SK-N-SH (cell line): ENCODE results near the gene CLEC19A. TPM values are rescaled to one million over a fixed set of nuclear protein-coding genes. Genes with fewer than 3 reads are reported as not detected.

Experiments
- CTCF ChIA-PET: fragments of 300-600, 350-600 bp; formaldehyde crosslinking; extraction: SDS; loops from one replicate; lab custom pipeline; 2021; lab: Yijun Ruan, JAX
- POLR2A ChIA-PET: fragments of 350-600 bp; sonication (Branson Sonifier 250); formaldehyde crosslinking; extraction: SDS; loops from one replicate; lab custom pipeline; 2020; ENCODE audit warnings: antibody characterized with exemption, inconsistent platforms; lab: Yijun Ruan, JAX
- DNase-seq: peaks from one replicate; pipeline ENCODE4 v3.0.0; 2012
- H2AFZ ChIP-seq: fragments of 200-600 bp; sonication (generic); 2 replicates; pipeline ENCODE4 v1.8.1; 2016; ENCODE audit warnings: antibody characterized with exemption, mild to moderate bottlenecking, low read depth
- H3F3A ChIP-seq: fragments of 200-600 bp; sonication (generic); replicated peaks from 2 replicates; pipeline ENCODE3; 2016; ENCODE audit warnings: antibody characterized with exemption, mild to moderate bottlenecking; ENCODE audit not compliant: insufficient read depth
- H3K27ac ChIP-seq, 2 experiments: fragments of 200-500 bp in 1 of 2; fragments of 200-600 bp in 1 of 2; sonication (Bioruptor generic) in 1 of 2; sonication (generic), shearing (Covaris generic) in 1 of 2; 2 replicates each; pipeline versions ENCODE4 v1.5.1 to v1.6.1; 2014 to 2016; ENCODE audit warnings: low read depth in 2 of 2, inconsistent platforms in 1 of 2, low read length in 1 of 2, mild to moderate bottlenecking in 1 of 2, mixed read lengths in 1 of 2
- H3K27me3 ChIP-seq: fragments of 200-600 bp; sonication (generic), shearing (Covaris generic); 2 replicates; pipeline ENCODE4 v1.6.1; 2016; ENCODE audit warnings: mixed run types; ENCODE audit not compliant: insufficient read depth
- H3K36me3 ChIP-seq, 2 experiments: fragments of 200-500 bp in 1 of 2; fragments of 200-600 bp in 1 of 2; sonication (Bioruptor generic) in 1 of 2; sonication (generic) in 1 of 2; replicated peaks in 1 of 2; 2 replicates each; pipeline versions ENCODE3 to v1.5.1; 2014 to 2016; ENCODE audit warnings: low read length in 1 of 2, mild to moderate bottlenecking in 1 of 2; ENCODE audit not compliant: insufficient read depth in 2 of 2, control insufficient read depth in 1 of 2
- H3K4me1 ChIP-seq, 2 experiments: fragments of 200-500 bp in 1 of 2; fragments of 200-600 bp in 1 of 2; sonication (Bioruptor generic) in 1 of 2; sonication (generic), shearing (Covaris generic) in 1 of 2; 2 replicates each; pipeline versions ENCODE4 v1.5.1 to v1.6.1; 2014 to 2016; ENCODE audit warnings: low read depth in 1 of 2, low read length in 1 of 2, mixed run types in 1 of 2; ENCODE audit not compliant: insufficient read depth in 2 of 2, control insufficient read depth in 1 of 2
- H3K4me2 ChIP-seq: fragments of 200-600 bp; sonication (generic), shearing (Covaris generic); 2 replicates; pipeline ENCODE4 v1.6.1; 2017; ENCODE audit warnings: mixed run types
- H3K4me3 ChIP-seq, 2 experiments: fragments of 200-500 bp in 1 of 2; fragments of 200-600 bp in 1 of 2; sonication (Bioruptor generic) in 1 of 2; sonication (generic), shearing (Covaris generic) in 1 of 2; 2 replicates each; pipeline versions ENCODE4 v1.5.1 to v1.8.1; 2014 to 2016; ENCODE audit warnings: low read depth in 2 of 2, inconsistent platforms in 1 of 2, low read length in 1 of 2, mild to moderate bottlenecking in 1 of 2, mixed read lengths in 1 of 2, moderate library complexity in 1 of 2
- H3K79me2 ChIP-seq: fragments of 200-600 bp; sonication (generic); 2 replicates; pipeline ENCODE4 v1.8.1; 2017; ENCODE audit warnings: mild to moderate bottlenecking; ENCODE audit not compliant: insufficient read depth
- H3K9ac ChIP-seq: fragments of 200-600 bp; sonication (generic); 2 replicates; pipeline ENCODE4 v1.6.1; 2017; ENCODE audit warnings: mixed run types
- H3K9me2 ChIP-seq: fragments of 200-600 bp; sonication (generic); 2 replicates; pipeline ENCODE4 v1.6.1; 2017; ENCODE audit warnings: mixed run types
- H3K9me3 ChIP-seq: fragments of 200-600 bp; sonication (generic); 2 replicates; pipeline ENCODE4 v1.6.1; 2017; ENCODE audit warnings: mixed run types, mild to moderate bottlenecking, moderate library complexity
- H4K20me1 ChIP-seq: fragments of 200-600 bp; sonication (generic); 2 replicates; pipeline ENCODE4 v1.6.1; 2017; ENCODE audit warnings: mild to moderate bottlenecking, mixed run types; ENCODE audit not compliant: insufficient read depth
- ELF1 ChIP-seq: IDR thresholded peaks from 2 replicates; pipeline ENCODE4 v1.4.0; 2012
- EP300 ChIP-seq, 2 experiments: IDR thresholded peaks; 2 replicates each; pipeline versions ENCODE4 v1.4.0 to v1.6.1; 2012; ENCODE audit warnings: borderline replicate concordance in 1 of 2, low read depth in 1 of 2, low read length in 1 of 2
- FOSL2 ChIP-seq: IDR thresholded peaks from 2 replicates; pipeline ENCODE4 v1.4.0; 2012; ENCODE audit warnings: low read depth, mild to moderate bottlenecking, moderate library complexity, borderline replicate concordance
- FOXM1 ChIP-seq: IDR thresholded peaks from 2 replicates; pipeline ENCODE4 v1.4.0; 2012; ENCODE audit warnings: low read depth, mild to moderate bottlenecking
- GABPA ChIP-seq: IDR thresholded peaks from 2 replicates; pipeline ENCODE4 v1.4.0; 2012; ENCODE audit warnings: low read depth, mild to moderate bottlenecking
- JUND ChIP-seq: IDR thresholded peaks from 2 replicates; pipeline ENCODE4 v1.4.0; 2012
- MEF2A ChIP-seq: IDR thresholded peaks from 2 replicates; pipeline ENCODE4 v1.4.0; 2012; ENCODE audit warnings: low read depth, borderline replicate concordance
- RAD21 ChIP-seq: IDR thresholded peaks from 2 replicates; pipeline ENCODE4 v1.6.1; 2012; ENCODE audit warnings: mild to moderate bottlenecking, low read length
- RCOR1 ChIP-seq: fragments of 150-350 bp; IDR thresholded peaks from 2 replicates; pipeline ENCODE4 v1.6.1; 2017; ENCODE audit warnings: antibody characterized with exemption, low read length
- TEAD4 ChIP-seq: IDR thresholded peaks from 2 replicates; pipeline ENCODE4 v1.4.0; 2012; ENCODE audit warnings: mild to moderate bottlenecking, borderline replicate concordance; ENCODE audit not compliant: insufficient read depth
- YY1 ChIP-seq: IDR thresholded peaks from 2 replicates; pipeline ENCODE4 v1.4.0; 2012; ENCODE audit warnings: low read depth, mild to moderate bottlenecking
- WGBS: methylation state at CpG from one replicate; pipeline ENCODE4 v1.1.6; 2017; ENCODE audit warnings: low lambda C conversion rate; 5-methylcytosine and 5-hydroxymethylcytosine counted together
- polyA plus RNA-seq, 3 experiments: library from polyadenylated mRNA; depleted of rRNA; stranded (reverse); fragments of >200 nt; gene quantifications; 2 replicates each; pipeline ENCODE4 v1.2.3, GENCODE V29; 2012
- TF ChIP-seq, protein P1 (sequence below): IDR thresholded peaks from 2 replicates; pipeline ENCODE4 v1.4.0; 2012; ENCODE audit warnings: low read depth, borderline replicate concordance
- TF ChIP-seq, protein P2 (sequence below): IDR thresholded peaks from 2 replicates; pipeline ENCODE4 v1.4.0; 2012; ENCODE audit warnings: low read depth, borderline replicate concordance
- TF ChIP-seq, protein P3 (sequence below): IDR thresholded peaks from 2 replicates; pipeline ENCODE4; 2012
- TF ChIP-seq, protein P4 (sequence below): IDR thresholded peaks from 2 replicates; pipeline ENCODE4 v1.6.1; 2012; ENCODE audit warnings: mild to moderate bottlenecking, low read depth, low read length, moderate library complexity
- TF ChIP-seq, protein P5 (sequence below): fragments of 200-600 bp; sonication (generic); IDR thresholded peaks from 2 replicates; pipeline ENCODE4 v1.6.1; 2017; ENCODE audit warnings: antibody characterized with exemption, mild to moderate bottlenecking, moderate library complexity

CLEC19A gene
- polyA plus RNA-seq, 1 of the 3 experiments (the other 2 are of a cell fraction): not detected

DNA sequence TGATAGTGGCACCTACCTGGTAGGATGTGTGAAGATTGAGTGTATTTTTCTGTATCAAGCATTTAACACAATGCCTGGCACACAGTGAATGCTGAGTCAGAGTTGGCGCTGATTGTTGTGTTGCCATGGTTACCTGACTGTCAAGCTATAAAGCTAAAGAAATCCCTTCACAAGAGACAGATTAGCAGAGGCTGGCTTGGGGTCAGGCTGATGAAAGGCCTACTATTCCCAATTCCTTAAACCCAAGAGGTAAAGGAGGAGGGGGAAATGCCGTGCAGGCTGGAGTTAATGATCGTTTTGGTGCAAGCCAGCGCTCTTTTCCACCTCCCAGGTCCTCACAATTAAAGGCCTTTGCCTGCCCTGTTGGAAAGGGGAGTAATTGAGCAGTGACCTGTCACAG lies 5.9 kb downstream of the CLEC19A start:
- 48% methylated on average over 4 of the region's 4 CpGs for WGBS
- Histone ChIP-seq H3F3A (no peaks in the 10 kb centered on the region), H3K9me3 (no peaks in the 10 kb centered on the region), H4K20me1 (no peaks in the 10 kb centered on the region), H2AFZ (no peak overlapping the region), H3K9ac (no peak overlapping the region), H3K36me3 (no peaks in the 10 kb centered on the region), H3K27me3 (no peaks in the 10 kb centered on the region), H3K9me2 (no peaks in the 10 kb centered on the region), H3K27ac (no peak overlapping the region), H3K79me2 (no peaks in the 10 kb centered on the region), H3K4me3 (no peak overlapping the region)
- DNase-seq: no peak
- ChIA-PET CTCF (no interaction called here), POLR2A (no interaction called here)
- no peak for TF ChIP-seq YY1
- TF ChIP-seq, protein P1, sequence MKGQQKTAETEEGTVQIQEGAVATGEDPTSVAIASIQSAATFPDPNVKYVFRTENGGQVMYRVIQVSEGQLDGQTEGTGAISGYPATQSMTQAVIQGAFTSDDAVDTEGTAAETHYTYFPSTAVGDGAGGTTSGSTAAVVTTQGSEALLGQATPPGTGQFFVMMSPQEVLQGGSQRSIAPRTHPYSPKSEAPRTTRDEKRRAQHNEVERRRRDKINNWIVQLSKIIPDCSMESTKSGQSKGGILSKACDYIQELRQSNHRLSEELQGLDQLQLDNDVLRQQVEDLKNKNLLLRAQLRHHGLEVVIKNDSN: no peak
- no peak for TF ChIP-seq ELF1
- TF ChIP-seq JUND: no peak
- TF ChIP-seq, protein P2, sequence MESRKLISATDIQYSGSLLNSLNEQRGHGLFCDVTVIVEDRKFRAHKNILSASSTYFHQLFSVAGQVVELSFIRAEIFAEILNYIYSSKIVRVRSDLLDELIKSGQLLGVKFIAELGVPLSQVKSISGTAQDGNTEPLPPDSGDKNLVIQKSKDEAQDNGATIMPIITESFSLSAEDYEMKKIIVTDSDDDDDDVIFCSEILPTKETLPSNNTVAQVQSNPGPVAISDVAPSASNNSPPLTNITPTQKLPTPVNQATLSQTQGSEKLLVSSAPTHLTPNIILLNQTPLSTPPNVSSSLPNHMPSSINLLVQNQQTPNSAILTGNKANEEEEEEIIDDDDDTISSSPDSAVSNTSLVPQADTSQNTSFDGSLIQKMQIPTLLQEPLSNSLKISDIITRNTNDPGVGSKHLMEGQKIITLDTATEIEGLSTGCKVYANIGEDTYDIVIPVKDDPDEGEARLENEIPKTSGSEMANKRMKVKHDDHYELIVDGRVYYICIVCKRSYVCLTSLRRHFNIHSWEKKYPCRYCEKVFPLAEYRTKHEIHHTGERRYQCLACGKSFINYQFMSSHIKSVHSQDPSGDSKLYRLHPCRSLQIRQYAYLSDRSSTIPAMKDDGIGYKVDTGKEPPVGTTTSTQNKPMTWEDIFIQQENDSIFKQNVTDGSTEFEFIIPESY: no peak
- no peak for TF ChIP-seq TEAD4
- no peak for TF ChIP-seq RAD21
- no peak for TF ChIP-seq EP300 (IDR thresholded peaks at IDR 0.05; ENCODE audit: borderline replicate concordance in 1 of 2, low read depth in 1 of 2, low read length in 1 of 2)
- no peak for TF ChIP-seq FOSL2
- TF ChIP-seq MEF2A: no peak
- TF ChIP-seq FOXM1: no peak
- TF ChIP-seq, protein P3, sequence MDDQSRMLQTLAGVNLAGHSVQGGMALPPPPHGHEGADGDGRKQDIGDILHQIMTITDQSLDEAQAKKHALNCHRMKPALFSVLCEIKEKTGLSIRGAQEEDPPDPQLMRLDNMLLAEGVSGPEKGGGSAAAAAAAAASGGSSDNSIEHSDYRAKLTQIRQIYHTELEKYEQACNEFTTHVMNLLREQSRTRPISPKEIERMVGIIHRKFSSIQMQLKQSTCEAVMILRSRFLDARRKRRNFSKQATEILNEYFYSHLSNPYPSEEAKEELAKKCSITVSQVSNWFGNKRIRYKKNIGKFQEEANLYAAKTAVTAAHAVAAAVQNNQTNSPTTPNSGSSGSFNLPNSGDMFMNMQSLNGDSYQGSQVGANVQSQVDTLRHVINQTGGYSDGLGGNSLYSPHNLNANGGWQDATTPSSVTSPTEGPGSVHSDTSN: no peak
- TF ChIP-seq GABPA: no peak
- no peak for TF ChIP-seq RCOR1
- TF ChIP-seq, protein P4, sequence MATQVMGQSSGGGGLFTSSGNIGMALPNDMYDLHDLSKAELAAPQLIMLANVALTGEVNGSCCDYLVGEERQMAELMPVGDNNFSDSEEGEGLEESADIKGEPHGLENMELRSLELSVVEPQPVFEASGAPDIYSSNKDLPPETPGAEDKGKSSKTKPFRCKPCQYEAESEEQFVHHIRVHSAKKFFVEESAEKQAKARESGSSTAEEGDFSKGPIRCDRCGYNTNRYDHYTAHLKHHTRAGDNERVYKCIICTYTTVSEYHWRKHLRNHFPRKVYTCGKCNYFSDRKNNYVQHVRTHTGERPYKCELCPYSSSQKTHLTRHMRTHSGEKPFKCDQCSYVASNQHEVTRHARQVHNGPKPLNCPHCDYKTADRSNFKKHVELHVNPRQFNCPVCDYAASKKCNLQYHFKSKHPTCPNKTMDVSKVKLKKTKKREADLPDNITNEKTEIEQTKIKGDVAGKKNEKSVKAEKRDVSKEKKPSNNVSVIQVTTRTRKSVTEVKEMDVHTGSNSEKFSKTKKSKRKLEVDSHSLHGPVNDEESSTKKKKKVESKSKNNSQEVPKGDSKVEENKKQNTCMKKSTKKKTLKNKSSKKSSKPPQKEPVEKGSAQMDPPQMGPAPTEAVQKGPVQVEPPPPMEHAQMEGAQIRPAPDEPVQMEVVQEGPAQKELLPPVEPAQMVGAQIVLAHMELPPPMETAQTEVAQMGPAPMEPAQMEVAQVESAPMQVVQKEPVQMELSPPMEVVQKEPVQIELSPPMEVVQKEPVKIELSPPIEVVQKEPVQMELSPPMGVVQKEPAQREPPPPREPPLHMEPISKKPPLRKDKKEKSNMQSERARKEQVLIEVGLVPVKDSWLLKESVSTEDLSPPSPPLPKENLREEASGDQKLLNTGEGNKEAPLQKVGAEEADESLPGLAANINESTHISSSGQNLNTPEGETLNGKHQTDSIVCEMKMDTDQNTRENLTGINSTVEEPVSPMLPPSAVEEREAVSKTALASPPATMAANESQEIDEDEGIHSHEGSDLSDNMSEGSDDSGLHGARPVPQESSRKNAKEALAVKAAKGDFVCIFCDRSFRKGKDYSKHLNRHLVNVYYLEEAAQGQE: no peak
- TF ChIP-seq, protein P5, sequence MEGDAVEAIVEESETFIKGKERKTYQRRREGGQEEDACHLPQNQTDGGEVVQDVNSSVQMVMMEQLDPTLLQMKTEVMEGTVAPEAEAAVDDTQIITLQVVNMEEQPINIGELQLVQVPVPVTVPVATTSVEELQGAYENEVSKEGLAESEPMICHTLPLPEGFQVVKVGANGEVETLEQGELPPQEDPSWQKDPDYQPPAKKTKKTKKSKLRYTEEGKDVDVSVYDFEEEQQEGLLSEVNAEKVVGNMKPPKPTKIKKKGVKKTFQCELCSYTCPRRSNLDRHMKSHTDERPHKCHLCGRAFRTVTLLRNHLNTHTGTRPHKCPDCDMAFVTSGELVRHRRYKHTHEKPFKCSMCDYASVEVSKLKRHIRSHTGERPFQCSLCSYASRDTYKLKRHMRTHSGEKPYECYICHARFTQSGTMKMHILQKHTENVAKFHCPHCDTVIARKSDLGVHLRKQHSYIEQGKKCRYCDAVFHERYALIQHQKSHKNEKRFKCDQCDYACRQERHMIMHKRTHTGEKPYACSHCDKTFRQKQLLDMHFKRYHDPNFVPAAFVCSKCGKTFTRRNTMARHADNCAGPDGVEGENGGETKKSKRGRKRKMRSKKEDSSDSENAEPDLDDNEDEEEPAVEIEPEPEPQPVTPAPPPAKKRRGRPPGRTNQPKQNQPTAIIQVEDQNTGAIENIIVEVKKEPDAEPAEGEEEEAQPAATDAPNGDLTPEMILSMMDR: no peak
- TF ChIP-seq, all 33 proteins: peak for 0
- no peak overlapping the region for H3K4me2 ChIP-seq
- H3K4me1 ChIP-seq: peaks cover 0 to 8% of the 10 kb centered on the region in 2 experiments; a peak in 1 of 4 replicates
